Bronchial epithelial cell (primary cell): ENCODE data around the gene PARN. TPM values are rescaled to one million over a fixed set of nuclear protein-coding genes. Genes with fewer than 3 reads are reported as not detected.
"Not testable (repeated sequence)": the region's sequence is repeated elsewhere in the genome, so short reads cannot be mapped to it uniquely, and the experiment has no call there.

Source experiments
- DNase-seq: peaks from one replicate; pipeline ENCODE4 v3.0.0-alpha.2; 2010; ENCODE audit warnings: low read depth
- FAIRE-seq: peaks from 2 replicates; lab custom pipeline; 2011; peaks lifted over from hg19 to GRCh38; lab: Jason Lieb, UNC
- H3K27me3 ChIP-seq: 2 replicates; pipeline ENCODE4 v1.5.1; 2011; ENCODE audit warnings: low read length; ENCODE audit not compliant: control insufficient read depth, insufficient read depth
- H3K36me3 ChIP-seq: 2 replicates; pipeline ENCODE4 v1.5.1; 2011; ENCODE audit warnings: low read length; ENCODE audit not compliant: control insufficient read depth, insufficient read depth
- H3K4me3 ChIP-seq: 2 replicates; pipeline ENCODE4 v1.5.1; 2011; ENCODE audit warnings: mild to moderate bottlenecking, low read depth, low read length, control low read depth
- total RNA-seq: library from RNA; depleted of rRNA; stranded (reverse); fragments of >200 nt; gene quantifications from 2 replicates; pipeline ENCODE4 v1.2.1, GENCODE V29; 2014
- TF ChIP-seq, protein P1 (sequence below): IDR thresholded peaks from 2 replicates; pipeline ENCODE4 v1.5.1; 2011; ENCODE audit warnings: mild to moderate bottlenecking, moderate library complexity, low read length, control low read depth, inconsistent platforms; ENCODE audit not compliant: insufficient read depth, severe bottlenecking

PARN gene
- total RNA-seq, 1 donor from 2014 or later, result 18.7 TPM

DNA sequence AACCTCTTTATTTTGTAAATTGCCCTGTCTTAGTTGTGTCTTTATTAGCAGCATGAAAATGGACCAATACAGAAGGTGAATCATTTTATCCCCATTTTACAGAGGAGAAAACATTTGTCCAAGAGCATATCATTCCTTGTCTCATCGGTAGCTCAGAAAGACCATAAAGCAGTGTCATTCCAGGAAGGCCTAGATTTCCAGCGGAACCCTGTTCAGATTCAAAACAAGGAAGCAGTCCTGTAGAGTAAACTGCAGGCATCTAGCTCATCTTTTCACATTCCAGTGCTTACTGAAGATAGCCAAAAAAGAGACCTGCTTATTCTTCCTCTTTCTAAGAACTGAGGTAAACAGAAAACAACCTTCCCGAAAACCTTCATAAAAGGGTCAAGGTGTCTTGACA, 54.0 kb downstream of the PARN start:
- Histone ChIP-seq H3K36me3 (peaks cover 6% of the 10 kb centered on the region), H3K4me3 (no peak overlapping the region), H3K27me3 (no peaks in the 10 kb centered on the region)
- TF ChIP-seq, protein P1, sequence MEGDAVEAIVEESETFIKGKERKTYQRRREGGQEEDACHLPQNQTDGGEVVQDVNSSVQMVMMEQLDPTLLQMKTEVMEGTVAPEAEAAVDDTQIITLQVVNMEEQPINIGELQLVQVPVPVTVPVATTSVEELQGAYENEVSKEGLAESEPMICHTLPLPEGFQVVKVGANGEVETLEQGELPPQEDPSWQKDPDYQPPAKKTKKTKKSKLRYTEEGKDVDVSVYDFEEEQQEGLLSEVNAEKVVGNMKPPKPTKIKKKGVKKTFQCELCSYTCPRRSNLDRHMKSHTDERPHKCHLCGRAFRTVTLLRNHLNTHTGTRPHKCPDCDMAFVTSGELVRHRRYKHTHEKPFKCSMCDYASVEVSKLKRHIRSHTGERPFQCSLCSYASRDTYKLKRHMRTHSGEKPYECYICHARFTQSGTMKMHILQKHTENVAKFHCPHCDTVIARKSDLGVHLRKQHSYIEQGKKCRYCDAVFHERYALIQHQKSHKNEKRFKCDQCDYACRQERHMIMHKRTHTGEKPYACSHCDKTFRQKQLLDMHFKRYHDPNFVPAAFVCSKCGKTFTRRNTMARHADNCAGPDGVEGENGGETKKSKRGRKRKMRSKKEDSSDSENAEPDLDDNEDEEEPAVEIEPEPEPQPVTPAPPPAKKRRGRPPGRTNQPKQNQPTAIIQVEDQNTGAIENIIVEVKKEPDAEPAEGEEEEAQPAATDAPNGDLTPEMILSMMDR, result no peak
- DNase-seq, result no peak
- no peak for FAIRE-seq

DNA sequence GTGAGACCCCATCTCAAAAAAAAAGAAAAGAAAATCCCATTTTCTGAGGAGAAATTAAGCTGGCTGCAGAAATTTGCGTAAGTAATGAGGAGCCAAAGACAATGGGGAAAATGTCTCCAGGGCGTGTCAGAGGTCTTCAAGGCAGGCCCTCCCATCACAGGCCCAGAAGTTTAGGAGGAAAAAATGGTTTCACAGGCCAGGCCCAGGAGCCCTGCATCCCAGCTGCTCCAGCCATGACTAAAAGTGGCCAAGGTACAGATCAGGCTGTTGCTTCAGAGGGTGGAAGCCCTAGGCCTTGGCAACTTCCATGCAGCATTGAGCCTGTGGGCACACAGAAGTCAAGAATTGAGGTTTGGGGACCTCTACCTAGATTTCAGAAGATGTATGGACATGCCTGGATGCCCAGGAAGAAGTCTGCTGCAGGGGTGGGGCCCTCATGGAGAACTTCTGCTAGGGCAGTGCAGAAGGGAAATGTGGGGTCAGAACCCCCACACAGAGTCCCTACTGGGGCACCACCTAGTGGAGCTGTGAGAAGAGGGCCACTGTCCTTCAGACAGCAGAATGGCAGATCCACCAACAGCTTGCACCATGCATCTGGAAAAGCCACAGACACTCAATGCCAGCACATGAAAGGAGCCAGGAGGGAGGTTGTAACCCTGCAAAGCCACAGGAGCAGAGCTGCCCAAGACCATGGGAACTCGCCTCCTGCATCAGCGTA, 55.2 kb downstream of the PARN start:
- H3K4me3 ChIP-seq, FAIRE-seq, H3K27me3 ChIP-seq, H3K36me3 ChIP-seq, DNase-seq: not testable (repeated sequence)

DNA sequence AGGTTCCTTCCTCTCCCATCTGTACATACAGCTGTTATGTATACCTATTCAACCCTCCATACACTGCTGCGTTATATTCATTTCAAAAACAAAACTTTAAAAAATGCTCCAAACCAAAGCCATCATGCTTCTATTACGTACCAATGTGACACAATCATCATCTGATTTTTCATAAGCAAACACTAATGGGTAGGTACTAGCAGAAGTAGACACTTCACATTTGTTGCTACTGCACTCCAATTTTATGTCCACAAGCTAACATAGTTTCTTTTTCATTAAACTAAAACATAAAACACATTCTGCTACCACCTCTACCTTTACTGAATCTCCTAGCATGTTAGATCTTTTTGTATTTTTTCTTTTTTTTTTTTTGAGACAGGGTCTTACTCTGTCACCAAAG, 57.5 kb downstream of the PARN start:
- TF ChIP-seq, protein P1, result no peak
- Histone ChIP-seq H3K36me3 (peaks cover 6% of the 10 kb centered on the region), H3K4me3 (no peak overlapping the region), H3K27me3 (no peaks in the 10 kb centered on the region)
- DNase-seq, result no peak
- FAIRE-seq, result no peak

DNA sequence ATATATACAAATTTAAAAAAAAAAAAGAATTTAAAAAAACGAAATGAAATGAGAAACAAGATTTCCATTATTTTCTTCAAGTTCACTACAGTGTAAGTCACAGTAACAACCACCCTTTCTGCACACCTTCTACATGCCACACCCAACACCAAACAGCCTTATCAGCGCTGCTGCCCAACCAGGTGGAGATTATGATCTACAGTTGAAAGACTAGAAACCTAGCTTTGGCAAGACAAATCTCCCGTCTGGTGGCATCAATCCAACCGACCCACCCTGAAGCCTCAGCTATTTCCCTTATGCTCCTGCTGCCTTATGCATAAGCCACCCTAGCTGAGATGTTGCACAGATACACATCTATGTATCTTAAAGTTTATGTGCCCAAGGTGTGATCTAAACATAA, 60.8 kb downstream of the PARN start:
- H3K27me3 ChIP-seq, result no peaks in the 10 kb centered on the region
- no peak overlapping the region for H3K4me3 ChIP-seq
- peaks cover 2% of the 10 kb centered on the region for H3K36me3 ChIP-seq
- TF ChIP-seq, protein P1, result no peak
- DNase-seq (no peak), FAIRE-seq (no peak)

DNA sequence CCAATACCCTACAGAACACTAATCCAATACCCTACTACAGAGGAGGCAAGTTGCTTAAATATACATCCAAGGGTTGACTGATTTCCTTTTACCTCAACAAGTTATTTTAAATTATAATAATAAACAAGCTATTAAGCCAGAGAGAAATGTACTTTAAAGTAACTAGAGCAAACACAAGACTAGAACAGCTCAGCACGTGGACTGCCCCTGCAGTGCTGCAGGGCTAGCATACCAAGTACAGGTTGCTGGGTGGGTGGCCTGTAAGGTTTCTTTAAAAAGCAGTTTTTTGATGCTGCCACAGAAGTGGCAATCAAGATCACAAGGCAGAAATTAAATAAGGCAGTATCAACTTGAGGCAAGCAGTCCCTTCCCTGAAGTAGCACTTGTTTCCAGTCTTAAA, 63.5 kb downstream of the PARN start:
- Histone ChIP-seq H3K27me3 (no peaks in the 10 kb centered on the region), H3K36me3 (no peaks in the 10 kb centered on the region), H3K4me3 (no peak overlapping the region)
- no peak for FAIRE-seq
- no peak for DNase-seq
- TF ChIP-seq, protein P1, result no peak

DNA sequence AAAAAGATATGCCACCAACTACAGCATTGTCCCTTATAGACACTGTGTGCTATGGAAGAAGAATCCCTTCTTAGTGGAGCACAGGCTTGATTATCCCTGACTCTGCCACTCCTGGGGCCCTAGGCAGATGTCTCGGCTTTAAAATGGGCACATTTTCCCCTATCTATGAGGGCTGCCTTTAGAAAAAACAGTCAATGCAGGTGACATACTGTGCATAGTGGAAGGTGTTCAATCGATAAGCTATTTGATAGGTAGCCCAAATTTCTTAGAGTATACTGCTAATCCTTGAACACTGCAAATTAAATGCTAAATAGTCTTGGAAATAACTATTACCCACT, 64.4 kb downstream of the PARN start:
- TF ChIP-seq, protein P1, result no peak

More for the DNA sequence above, 64.4 kb downstream of the PARN start:
- no peaks in the 10 kb centered on the region for H3K27me3 ChIP-seq
- no peaks in the 10 kb centered on the region for H3K36me3 ChIP-seq
- H3K4me3 ChIP-seq, result no peak overlapping the region
- FAIRE-seq (no peak), DNase-seq (no peak)
